Measurements from ENCODE around the gene YIPF7. TPM values are rescaled to one million over a fixed set of nuclear protein-coding genes. Genes with fewer than 3 reads are reported as not detected.

The YIPF7 gene
- polyA plus RNA-seq, 3 donors = 0.17 to 0.38 (median 0.22) TPM

GRCh38 chr4:44629280-44629866, 22.1 kb downstream of the YIPF7 start:
- peak in 1 of 3 donors; percentile 19 for DNase-seq (ENCODE audit: low read depth in 3 of 3, low spot score in 2 of 3)

GRCh38 chr4:44623676-44624075, 27.7 kb downstream of the YIPF7 start:
- no peak for DNase-seq (ENCODE audit: low read depth in 3 of 3, low spot score in 2 of 3)

- no peak for DNase-seq (ENCODE audit: low read depth in 3 of 3, low spot score in 2 of 3)
Observed at GRCh38 chr4:44616621-44617020, 34.8 kb downstream of the YIPF7 start.

GRCh38 chr4:44583393-44583792, 68.0 kb downstream of the YIPF7 start:
- DNase-seq (ENCODE audit: low read depth in 3 of 3, low spot score in 2 of 3) = no peak

GRCh38 chr4:44580231-44580630, 71.2 kb downstream of the YIPF7 start:
- no peak for DNase-seq (ENCODE audit: low read depth in 3 of 3, low spot score in 2 of 3)

- DNase-seq (ENCODE audit: low read depth in 3 of 3, low spot score in 2 of 3) = no peak
Observed at GRCh38 chr4:44578954-44579353, 72.5 kb downstream of the YIPF7 start.

Other genes starting within 250 kb of the YIPF7 start
- gene KCTD8, start 202.8 kb downstream of the YIPF7 start, polyA plus RNA-seq (ENCODE audit: insufficient read length in 3 of 3) = 1 to 10 TPM; 2.6 to 4.0 (median 3.9) TPM
- 10 to 100 TPM; 28.9 to 29.0 (median 28.9) TPM for gene GUF1, start 26.8 kb upstream of the YIPF7 start, polyA plus RNA-seq (ENCODE audit: insufficient read length in 3 of 3)
- gene GNPDA2, start 74.9 kb upstream of the YIPF7 start, polyA plus RNA-seq (ENCODE audit: insufficient read length in 3 of 3) = 10 to 100 TPM; 24.2 to 31.4 (median 29.4) TPM